Measurements from ENCODE around the gene GP2.

DNA sequence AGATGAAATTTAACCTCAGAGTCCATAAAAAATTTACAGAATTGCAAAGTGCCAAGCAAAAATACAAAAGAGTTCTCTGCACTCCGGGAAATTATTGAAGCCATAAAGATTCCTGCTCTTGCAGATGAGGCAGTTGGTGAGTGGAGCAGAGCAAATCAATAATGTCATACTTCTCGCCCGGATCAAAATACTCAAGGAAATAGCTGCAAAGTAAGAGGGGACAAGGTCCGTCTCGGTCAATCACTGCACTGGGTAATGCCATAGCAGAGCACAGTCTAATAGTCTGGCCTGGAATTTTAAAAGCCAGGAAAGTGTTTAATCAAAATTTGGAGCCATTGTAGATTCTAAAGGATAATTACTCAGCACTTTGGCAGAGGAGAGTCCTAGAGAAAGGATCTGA lies 58.9 kb downstream of the GP2 start:
- TF ChIP-seq, protein P1, sequence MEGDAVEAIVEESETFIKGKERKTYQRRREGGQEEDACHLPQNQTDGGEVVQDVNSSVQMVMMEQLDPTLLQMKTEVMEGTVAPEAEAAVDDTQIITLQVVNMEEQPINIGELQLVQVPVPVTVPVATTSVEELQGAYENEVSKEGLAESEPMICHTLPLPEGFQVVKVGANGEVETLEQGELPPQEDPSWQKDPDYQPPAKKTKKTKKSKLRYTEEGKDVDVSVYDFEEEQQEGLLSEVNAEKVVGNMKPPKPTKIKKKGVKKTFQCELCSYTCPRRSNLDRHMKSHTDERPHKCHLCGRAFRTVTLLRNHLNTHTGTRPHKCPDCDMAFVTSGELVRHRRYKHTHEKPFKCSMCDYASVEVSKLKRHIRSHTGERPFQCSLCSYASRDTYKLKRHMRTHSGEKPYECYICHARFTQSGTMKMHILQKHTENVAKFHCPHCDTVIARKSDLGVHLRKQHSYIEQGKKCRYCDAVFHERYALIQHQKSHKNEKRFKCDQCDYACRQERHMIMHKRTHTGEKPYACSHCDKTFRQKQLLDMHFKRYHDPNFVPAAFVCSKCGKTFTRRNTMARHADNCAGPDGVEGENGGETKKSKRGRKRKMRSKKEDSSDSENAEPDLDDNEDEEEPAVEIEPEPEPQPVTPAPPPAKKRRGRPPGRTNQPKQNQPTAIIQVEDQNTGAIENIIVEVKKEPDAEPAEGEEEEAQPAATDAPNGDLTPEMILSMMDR (IDR thresholded peaks at IDR 0.05; ENCODE audit: extremely low read depth in 1 of 2, insufficient read depth in 1 of 2, low read depth in 1 of 2, low read length in 2 of 2), result no peak
- TF ChIP-seq, protein P2, sequence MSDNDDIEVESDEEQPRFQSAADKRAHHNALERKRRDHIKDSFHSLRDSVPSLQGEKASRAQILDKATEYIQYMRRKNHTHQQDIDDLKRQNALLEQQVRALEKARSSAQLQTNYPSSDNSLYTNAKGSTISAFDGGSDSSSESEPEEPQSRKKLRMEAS (IDR thresholded peaks at IDR 0.05; ENCODE audit: insufficient read depth, insufficient read length), result no peak
- TF ChIP-seq EZH2 (IDR thresholded peaks at IDR 0.05; ENCODE audit: borderline replicate concordance, low read depth, low read length, severe bottlenecking) (no peak), POLR2A (IDR thresholded peaks at IDR 0.05; ENCODE audit: low read depth, low read length) (no peak), MYC (IDR thresholded peaks at IDR 0.05; ENCODE audit: low read depth, low read length) (no peak), POLR2AphosphoS5 (IDR thresholded peaks at IDR 0.05; ENCODE audit: insufficient read depth, low read depth, low read length) (no peak)

Measured in endothelial cell of umbilical vein (primary cell).